NCI-H524 (cell line): Measurements from ENCODE around the gene RTP5.
"Not testable (repeated sequence)": the region's sequence is repeated elsewhere in the genome, so short reads cannot be mapped to it uniquely, and the experiment has no call there.

ENCODE experiments used
- DNase-seq, 2 experiments: peaks; one replicate each; lab custom pipeline; 2025; lab: John Stamatoyannopoulos, UW

RTP5 gene

GRCh38 chr2:241902357-241902991 is 32.9 kb downstream of the RTP5 start:
- DNase-seq: peak in 1 of 2 experiments; percentile 60

DNA sequence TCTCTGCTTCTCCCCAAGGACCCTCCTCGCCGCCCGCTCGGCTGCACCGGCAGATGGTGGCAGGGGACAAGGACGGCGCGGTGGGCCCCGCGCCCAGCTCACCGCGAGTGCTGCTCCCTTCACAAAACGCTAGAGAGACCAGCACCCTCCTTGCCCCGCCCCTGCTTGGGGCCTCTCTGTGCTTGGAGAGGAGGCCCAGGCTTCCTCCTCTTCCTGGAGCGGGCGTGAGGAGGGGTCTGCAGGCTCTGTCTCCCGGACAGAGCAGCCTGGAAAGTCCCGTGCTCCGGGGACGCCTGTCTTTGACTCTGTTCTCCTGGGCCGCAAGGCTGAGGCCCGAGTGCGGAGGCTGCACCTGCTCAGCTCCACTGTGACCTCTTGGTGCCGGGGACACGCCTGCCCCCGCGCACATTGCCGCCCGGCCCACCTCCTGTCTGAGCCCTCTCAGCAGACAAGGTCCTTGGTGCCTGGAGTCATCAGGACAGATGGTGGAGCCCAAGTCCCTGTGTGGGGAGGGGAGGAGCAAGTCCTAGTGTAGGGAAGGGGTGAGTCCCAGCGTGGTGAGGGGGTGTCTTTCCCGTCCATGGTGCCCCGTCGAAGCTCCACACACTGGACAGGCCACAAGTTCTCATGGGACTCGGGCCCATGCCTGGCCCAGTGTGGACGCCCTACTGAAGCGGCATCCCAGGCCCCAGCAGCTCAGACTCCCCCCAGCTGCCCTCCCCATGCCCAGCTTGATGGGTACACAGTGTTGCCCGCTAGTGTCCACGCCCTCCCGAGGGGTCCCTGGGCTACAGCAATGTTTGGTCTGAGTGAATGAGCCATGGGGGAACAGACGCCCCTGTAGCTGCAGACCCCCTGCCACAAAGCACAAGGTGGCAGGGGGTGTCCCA is 33.8 kb downstream of the RTP5 start:
- peak; percentile 66 to 90 for DNase-seq

DNA sequence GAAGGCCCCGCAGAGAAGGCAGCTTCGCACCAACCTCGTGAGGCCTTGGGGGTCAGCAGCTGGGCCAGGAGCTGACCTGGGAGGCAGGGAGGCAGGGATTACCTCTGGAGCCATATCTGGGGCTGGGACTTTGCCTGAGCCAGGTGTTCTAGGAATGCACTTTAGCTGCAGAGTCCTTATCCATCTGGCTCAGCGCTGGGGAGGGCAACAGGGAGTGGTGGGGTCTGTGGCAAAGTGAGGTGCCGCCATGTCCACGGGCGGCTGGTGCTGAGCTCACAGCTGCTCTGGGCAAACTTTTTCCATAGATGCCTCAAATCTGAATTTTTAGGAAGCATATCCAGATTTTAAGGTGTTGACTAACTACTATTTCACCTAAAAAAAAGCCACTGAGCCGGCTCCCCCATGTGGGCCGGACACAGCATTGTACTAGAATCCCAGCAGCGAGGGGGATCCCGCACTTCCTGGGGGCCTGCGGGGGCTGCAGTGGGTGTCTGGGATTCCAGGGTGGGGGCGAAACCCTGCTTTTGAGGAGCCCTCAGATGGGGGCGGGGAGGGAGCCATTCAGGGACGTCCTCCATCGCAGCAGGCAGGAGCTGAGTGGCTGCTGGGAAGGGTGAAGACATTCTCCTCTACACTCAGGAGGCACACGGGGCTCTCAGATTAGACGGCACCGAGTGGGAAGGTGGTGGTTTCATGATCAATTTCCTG is 34.6 kb downstream of the RTP5 start:
- DNase-seq: no peak

- DNase-seq: no peak
These were observed 35.5 kb downstream of the RTP5 start for GRCh38 chr2:241904791-241905710.

DNA sequence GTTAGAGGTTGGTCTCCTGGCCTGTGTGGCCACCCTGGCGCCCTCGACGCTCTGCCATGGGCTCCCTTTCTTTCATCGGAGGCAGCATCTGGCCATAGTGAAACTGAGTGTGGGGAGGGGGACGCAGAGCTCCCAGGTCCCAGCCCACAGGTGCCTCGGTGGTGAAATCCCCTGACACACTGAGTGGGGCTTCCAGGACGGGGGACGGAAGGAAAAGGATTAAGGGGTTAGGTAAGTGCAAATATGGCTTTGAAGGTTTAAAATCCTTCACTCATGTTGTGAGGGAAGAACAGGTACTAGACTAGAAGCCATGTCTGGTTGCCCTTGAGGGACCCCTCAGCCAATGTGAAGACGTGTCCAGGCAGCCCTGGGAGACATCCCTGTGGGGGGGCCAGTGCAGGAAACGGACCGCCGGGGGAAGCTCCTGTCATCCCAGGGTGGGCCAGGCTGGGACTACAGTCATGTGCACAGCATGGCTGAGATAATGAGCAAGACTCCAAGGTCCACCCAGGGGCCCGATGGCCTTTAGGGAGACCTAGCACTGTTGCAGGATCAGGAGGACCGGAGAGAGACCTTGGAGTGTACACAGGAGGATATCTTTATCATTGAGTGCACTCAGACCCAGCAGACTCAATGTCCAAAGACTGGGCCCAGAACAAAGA is 36.3 kb downstream of the RTP5 start:
- DNase-seq: no peak

DNA sequence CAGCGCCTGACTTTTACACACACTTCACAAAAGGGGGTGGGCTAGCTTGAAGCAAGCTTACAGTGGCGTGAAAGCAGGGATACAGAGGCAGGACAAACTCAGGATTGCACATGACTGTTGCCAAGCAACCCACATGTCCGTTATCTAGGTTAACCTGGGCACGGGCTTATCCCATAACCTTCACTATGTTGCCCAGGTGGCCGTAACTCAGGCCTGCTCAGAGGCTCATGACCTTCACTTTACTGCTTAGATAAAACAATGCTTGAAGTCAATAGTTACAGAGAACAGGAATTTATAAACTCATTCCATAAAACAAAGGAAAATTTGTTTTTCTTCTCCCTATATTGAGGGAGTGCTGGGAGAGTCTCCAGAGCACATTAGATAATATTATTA is 36.8 kb downstream of the RTP5 start:
- DNase-seq: not testable (repeated sequence)

DNA sequence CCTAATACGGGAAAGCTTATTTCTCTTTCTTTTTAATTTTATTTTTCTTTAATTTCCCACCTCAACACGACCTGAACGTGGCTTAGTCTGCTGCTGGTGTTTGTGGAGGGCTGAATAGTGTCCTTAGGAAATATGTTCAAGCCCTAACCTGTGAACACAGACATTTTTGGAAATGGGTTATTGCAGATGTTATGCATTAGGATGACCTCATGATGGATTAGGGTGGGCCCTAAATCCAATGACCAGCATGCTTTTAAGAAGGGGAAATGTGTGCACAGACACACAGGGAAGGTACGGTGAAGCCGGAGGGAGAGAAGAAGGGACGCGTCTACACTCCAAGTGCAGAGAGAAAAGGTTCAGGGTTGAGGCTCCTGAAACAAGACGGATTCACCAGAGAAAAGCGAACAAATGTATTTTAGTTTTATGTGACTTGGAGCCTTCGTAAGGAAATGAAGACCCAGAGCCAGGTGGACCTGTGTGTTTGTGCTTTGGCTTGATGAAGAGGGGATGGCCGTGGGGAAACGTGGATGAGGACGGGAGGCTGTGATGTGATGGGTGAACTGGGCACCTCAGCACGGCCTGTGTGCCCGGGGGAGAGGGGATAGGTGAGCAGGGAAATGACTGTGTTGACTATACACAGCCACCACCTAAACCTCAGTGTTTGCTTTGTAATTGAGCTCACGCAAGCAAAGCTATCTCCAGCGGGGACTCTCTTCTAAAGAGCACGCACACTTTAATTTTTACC is 37.5 kb downstream of the RTP5 start:
- no peak for DNase-seq

- DNase-seq: not testable (repeated sequence)
These were observed 38.3 kb downstream of the RTP5 start for GRCh38 chr2:241907831-241908230.

DNA sequence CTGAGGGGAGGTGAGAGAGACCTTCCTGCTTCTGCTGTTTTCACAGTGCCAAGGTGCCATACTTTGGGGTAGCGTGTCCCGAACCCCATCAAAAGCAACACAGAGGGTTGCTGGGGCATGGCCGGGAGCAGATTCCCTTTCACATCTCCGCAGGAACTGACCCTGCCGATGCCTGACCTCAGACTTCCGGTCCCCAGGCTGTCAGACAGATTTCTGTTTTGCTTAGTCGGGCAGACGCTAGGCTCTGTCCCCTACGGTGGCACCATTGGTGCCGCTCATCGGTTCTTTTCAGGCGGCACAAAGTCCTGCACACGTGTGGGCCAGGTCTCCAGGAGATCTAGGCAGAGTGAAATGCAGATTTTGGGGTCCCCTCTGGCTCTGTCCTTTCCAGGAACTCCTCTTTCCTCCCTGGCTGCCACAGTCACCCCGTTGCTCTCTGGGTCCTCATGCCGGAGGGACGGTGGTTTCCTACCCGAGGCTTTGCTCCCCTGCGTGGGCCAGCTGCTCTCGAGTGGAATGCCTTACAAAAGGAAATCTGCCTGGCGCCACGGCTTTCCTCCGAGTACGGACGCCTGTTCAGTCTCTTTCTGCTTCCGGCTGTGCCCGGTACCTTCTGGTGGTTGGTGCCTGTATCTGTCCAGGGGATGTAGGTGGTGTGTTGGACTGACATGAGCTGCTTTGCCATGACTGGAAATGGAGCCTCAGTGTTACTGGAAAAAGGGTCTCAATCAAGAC is 39.3 kb downstream of the RTP5 start:
- DNase-seq: no peak

DNA sequence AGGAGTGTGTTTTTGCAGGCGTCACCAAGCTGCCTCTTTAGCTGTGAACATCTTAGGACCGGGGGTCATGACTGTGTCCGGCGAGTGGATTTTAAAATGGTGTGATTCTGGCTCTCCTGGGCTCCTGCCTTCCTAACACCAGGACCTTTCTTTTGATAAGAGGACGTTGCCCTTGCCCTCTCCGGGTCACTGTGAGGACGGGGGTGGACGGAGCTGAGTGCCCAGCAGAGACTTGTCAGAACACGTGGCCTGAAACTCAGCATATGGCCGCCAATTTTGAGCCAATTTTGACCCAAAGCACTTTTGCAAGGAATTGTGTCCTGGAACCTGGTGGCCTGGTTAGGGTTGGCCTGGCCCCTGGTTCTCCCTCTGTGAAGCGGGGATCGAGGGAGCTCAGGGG is 40.2 kb downstream of the RTP5 start:
- no peak for DNase-seq

- DNase-seq: no peak
These were observed 41.3 kb downstream of the RTP5 start for GRCh38 chr2:241910604-241911520.

GRCh38 chr2:241911551-241911950 is 42.0 kb downstream of the RTP5 start:
- no peak for DNase-seq

DNA sequence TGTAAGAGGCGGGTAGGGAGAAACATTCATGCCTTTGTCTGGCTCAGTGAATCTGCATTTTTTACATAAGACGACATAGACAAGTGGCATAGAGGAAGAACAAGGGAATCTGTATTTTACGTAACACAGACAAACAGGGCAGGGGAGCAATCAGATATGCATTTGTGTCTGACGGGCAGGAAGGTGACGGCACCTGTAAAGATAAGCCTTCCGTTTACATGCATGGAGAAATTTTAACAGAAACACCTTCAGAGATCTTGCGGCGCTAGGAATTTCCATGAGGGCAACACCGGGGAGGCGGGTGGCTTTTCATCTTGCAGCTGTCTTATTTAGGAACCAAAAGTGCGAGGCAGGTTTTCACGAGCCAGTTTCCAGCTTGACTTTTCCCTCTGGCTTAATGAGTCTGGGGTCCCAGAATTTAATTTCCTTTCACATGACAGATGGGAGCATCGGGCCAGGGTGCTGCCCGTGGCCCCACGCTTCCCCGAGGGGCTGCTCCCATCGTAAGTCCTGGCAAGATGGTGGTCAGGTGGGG is 42.6 kb downstream of the RTP5 start:
- no peak for DNase-seq

DNA sequence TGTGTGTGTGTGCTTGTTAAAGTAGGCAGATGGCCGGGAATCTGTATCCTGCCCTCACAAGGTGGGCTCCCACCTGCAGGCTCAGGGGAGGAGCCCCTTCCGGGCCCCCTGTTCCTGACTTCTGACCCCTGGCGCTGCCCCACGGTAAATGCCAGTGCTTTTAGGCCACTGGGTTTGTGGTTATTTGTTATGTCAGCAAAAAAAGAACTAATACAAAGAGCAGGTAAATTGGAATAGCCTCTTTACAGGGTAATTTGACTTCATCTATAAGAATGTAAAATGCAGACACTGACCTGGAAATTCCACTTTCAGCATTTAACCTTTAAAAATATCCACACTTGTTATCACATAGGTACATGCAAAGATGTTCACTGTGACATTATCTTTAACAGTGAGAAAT is 44.2 kb downstream of the RTP5 start:
- no peak for DNase-seq

DNA sequence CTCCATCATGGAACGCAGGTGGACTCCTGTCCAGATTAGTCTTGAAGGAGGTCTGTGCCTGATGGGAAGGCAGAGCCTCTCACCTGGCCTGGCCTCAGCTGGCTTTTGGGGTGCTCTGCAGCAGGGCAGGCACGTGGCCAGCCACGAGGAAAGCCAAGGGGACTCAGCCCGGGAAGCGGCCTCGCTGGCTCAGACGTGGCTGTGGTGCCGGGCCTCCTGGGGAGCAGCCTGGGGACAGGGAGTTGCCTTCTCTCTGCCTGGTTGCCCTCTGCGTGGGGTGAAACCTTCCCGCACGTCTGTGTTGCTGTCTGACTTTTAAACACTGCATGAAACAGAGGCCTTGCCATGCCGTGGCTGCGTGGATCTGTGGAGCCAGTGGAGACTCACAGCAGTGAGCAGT is 45.0 kb downstream of the RTP5 start:
- DNase-seq: no peak

DNA sequence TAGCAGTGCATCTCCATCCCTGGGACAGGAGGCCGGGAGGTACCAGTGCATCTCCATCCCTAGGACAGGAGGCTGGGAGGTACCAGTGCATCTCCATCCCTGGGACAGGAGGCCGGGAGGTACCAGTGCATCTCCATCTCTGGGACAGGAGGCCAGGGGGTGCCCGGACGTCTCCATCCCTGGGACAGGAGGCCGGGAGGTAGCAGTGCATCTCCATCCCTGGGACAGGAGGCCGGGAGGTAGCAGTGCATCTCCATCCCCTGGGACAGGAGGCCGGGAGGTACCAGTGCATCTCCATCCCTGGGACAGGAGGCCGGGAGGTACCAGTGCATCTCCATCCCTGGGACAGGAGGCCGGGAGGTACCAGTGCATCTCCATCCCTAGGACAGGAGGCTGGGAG is 52.1 kb downstream of the RTP5 start:
- DNase-seq: not testable (repeated sequence)

DNA sequence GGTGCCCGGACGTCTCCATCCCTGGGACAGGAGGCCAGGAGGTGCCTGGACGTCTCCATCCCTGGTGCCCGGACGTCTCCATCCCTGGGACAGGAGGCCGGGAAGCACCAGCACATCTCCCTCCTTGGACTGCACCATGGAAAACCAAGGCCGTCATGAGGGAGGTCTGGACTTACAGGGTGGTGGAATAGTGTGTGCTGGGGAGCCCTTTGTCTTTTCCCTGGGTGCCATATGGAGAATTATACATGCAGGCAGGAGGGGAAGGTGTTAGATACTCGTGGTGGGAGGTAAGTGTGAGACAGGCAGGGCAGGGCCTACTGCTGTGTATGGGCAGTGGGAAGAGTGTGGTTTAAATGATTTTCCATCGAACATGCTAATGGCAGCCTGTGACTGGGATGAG is 52.9 kb downstream of the RTP5 start:
- no peak for DNase-seq

GRCh38 chr2:241922816-241923601 is 53.5 kb downstream of the RTP5 start:
- not testable (repeated sequence) for DNase-seq
